Naive thymus-derived CD4-positive, alpha-beta T cell (primary cell): ENCODE measurements around the gene CINP. TPM values are rescaled to one million over a fixed set of nuclear protein-coding genes. Genes with fewer than 3 reads are reported as not detected.

Experiments used
- ATAC-seq: fragments of 150-1000 bp; cut with Tn5 transposase; 2 replicates; pipeline ENCODE4 v1.10.0; 2021; ENCODE audit warnings: mild to moderate bottlenecking, moderate library complexity
- CTCF ChIA-PET: fragments of 350-600 bp; sonication (Branson Sonifier 250); formaldehyde crosslinking; loops from one replicate; lab custom pipeline; 2021; ENCODE audit warnings: antibody characterized with exemption; lab: Charles Lee
- POLR2A ChIA-PET: fragments of 350-600 bp; sonication (Branson Sonifier 250); formaldehyde crosslinking; loops from one replicate; lab custom pipeline; 2021; ENCODE audit warnings: antibody characterized with exemption, inconsistent platforms; lab: Charles Lee
- DNase-seq, 9 donors: peaks; one replicate each; pipeline versions ENCODE4 v3.0.0 to v3.0.0-alpha.2; 2020 to 2022; ENCODE audit warnings: mixed read lengths in 1 of 9
- H3K27ac ChIP-seq: one replicate; pipeline ENCODE4 v1.7.0; 2013; ENCODE audit warnings: mild to moderate bottlenecking, low read depth, low read length, moderate library complexity
- H3K27me3 ChIP-seq, 2 donors: one replicate each; pipeline ENCODE4 v1.7.0; 2013; ENCODE audit warnings: low read length in 2 of 2, mild to moderate bottlenecking in 2 of 2, moderate library complexity in 2 of 2; ENCODE audit not compliant: control insufficient read depth in 2 of 2, insufficient read depth in 2 of 2
- H3K36me3 ChIP-seq, 3 experiments: 1 replicate in 2 of 3; 2 replicates in 1 of 3; pipeline ENCODE4 v1.7.0; 2013; ENCODE audit warnings: low read length in 3 of 3, mild to moderate bottlenecking in 3 of 3, moderate library complexity in 1 of 3; ENCODE audit not compliant: insufficient read depth in 3 of 3, control insufficient read depth in 2 of 3
- H3K4me1 ChIP-seq, 2 donors: one replicate each; pipeline ENCODE4 v1.7.0; 2013; ENCODE audit warnings: low read length in 2 of 2, mild to moderate bottlenecking in 2 of 2, moderate library complexity in 1 of 2; ENCODE audit not compliant: control insufficient read depth in 2 of 2, insufficient read depth in 2 of 2
- H3K4me3 ChIP-seq: 2 replicates; pipeline ENCODE4 v1.7.0; 2013; ENCODE audit warnings: mild to moderate bottlenecking, low read length
- H3K9me3 ChIP-seq, 3 experiments: 1 replicate in 2 of 3; 2 replicates in 1 of 3; pipeline ENCODE4 v1.7.0; 2013; ENCODE audit warnings: low read length in 3 of 3; ENCODE audit not compliant: control insufficient read depth in 2 of 3
- H3K27ac Mint-ChIP-seq, 9 donors: one replicate each; pipeline ENCODE4 v1.8.0; 2020 to 2022; ENCODE audit warnings: mixed read lengths in 9 of 9, mild to moderate bottlenecking in 8 of 9, moderate library complexity in 5 of 9, inconsistent platforms in 2 of 9
- H3K27me3 Mint-ChIP-seq, 5 donors: one replicate each; pipeline ENCODE4 v1.8.0; 2021 to 2022; ENCODE audit warnings: mixed read lengths in 5 of 5, mild to moderate bottlenecking in 1 of 5
- H3K36me3 Mint-ChIP-seq, 5 donors: one replicate each; pipeline ENCODE4 v1.8.0; 2020 to 2022; ENCODE audit warnings: mixed read lengths in 5 of 5, mild to moderate bottlenecking in 3 of 5, inconsistent platforms in 1 of 5
- H3K4me1 Mint-ChIP-seq, 7 donors: one replicate each; pipeline ENCODE4 v1.8.0; 2020 to 2022; ENCODE audit warnings: mixed read lengths in 7 of 7, mild to moderate bottlenecking in 3 of 7, inconsistent platforms in 1 of 7
- H3K4me3 Mint-ChIP-seq, 10 donors: one replicate each; pipeline ENCODE4 v1.8.0; 2020 to 2022; ENCODE audit warnings: mild to moderate bottlenecking in 10 of 10, mixed read lengths in 10 of 10, moderate library complexity in 6 of 10, inconsistent platforms in 2 of 10
- H3K9me3 Mint-ChIP-seq, 11 donors: one replicate each; pipeline ENCODE4 v1.8.0; 2020 to 2022; ENCODE audit warnings: mixed read lengths in 11 of 11, mild to moderate bottlenecking in 4 of 11, inconsistent platforms in 1 of 11, moderate library complexity in 1 of 11
- intact Hi-C, 2 donors: fragments of 100-400 bp; cut with micrococcal nuclease; formaldehyde crosslinking; loops; one replicate each; pipeline ENCODE4 v1.15.1; 2023
- polyA plus RNA-seq, 2 donors: library from polyadenylated mRNA; unstranded; fragments of 300-500 nt; fragmentation: Illumina TruSeq; gene quantifications; one replicate each; pipeline ENCODE4 v1.2.3, GENCODE V29; 2021
- total RNA-seq, 6 experiments: library from RNA in 5 of 6; stranded (reverse) in 5 of 6; gene quantifications; 1 replicate in 5 of 6; 2 replicates in 1 of 6; pipeline ENCODE4 v1.2.3 and lab custom pipeline; 2021 to 2026

The CINP gene
- 10 to 100 TPM; 16.8 to 34.4 (median 31.8) TPM for total RNA-seq
- 10 to 100 TPM; 43.7 to 57.2 TPM for polyA plus RNA-seq
- 14.8 reads per million, percentile 44 among the genes with 10 or more reads in this experiment for total RNA-seq (lab: John Stamatoyannopoulos, UW)

GRCh38 chr14:102362545-102363181, at the start of gene CINP, which contains the start of gene TECPR2:
TSS of gene CINP (minus strand) at chr14:102362890. CDS start at chr14:102362851, 39 bp downstream.
TSS of gene TECPR2 (plus strand) at chr14:102362941. CDS start at chr14:102376722, 13,781 bp downstream.
- H3K4me3 Mint-ChIP-seq, result peak within 1 kb of the TSS in 6 of 10 donors; percentile 92 to 97 (median 95)
- peak within 1 kb of the TSS; percentile 96 for H3K4me3 ChIP-seq
- no peaks in the 10 kb centered on the region for H3K9me3 Mint-ChIP-seq
- H3K4me1 Mint-ChIP-seq, result peaks cover 17 to 42% (median 36%) of the 10 kb centered on the region in 7 donors
- ChIA-PET CTCF (no interaction called here), POLR2A (interaction anchor here (0.5 to 1.7 kb wide), 10 partner anchors 8 to 1022 kb away, joined by 3 to 6 read pairs (median 4); partner anchors contain the start of gene ZNF839)
- no peaks in the 10 kb centered on the region for H3K27me3 ChIP-seq
- ATAC-seq (peak; percentile 97), DNase-seq (peak; percentile 88 to 95 (median 92))
- peak within 1 kb of the TSS; percentile 82 to 99 (median 96) for H3K27ac Mint-ChIP-seq
- peaks cover 0 to 12% (median 6%) of the 10 kb centered on the region in 3 experiments for H3K36me3 ChIP-seq
- peak within 1 kb of the TSS; percentile 87 for H3K27ac ChIP-seq
- peaks cover 6 to 15% of the 10 kb centered on the region in 2 donors for H3K4me1 ChIP-seq
- no peaks in the 10 kb centered on the region for H3K27me3 Mint-ChIP-seq
- intact Hi-C loops, result loop anchor here (1.0 to 5.0 kb wide), 14 partner anchors 33 to 1560 kb away; partner anchors contain the start of genes WDR20 (in 2 of the 2), ZNF839 (in 2 of the 2), EIF5 (in 1 of the 2) and HSP90AA1 (in 1 of the 2)
- no peaks in the 10 kb centered on the region for H3K9me3 ChIP-seq
- H3K36me3 Mint-ChIP-seq, result peaks cover 4 to 17% (median 5%) of the 10 kb centered on the region in 5 donors

GRCh38 chr14:102408724-102409123, 46.0 kb upstream of the CINP start:
- intact Hi-C loops, result no loop called here
- H3K4me3 Mint-ChIP-seq, result no peak overlapping the region
- POLR2A ChIA-PET, result interaction anchor here (0.6 kb wide), 1 partner anchor 703 kb away, joined by 4 read pairs; no protein-coding TSS in a partner anchor
- H3K27me3 ChIP-seq, result no peaks in the 10 kb centered on the region
- H3K4me3 ChIP-seq, result no peak overlapping the region
- no peaks in the 10 kb centered on the region for H3K9me3 ChIP-seq
- H3K36me3 ChIP-seq, result no peaks in the 10 kb centered on the region
- no peaks in the 10 kb centered on the region for H3K4me1 ChIP-seq
- H3K27ac Mint-ChIP-seq, result peak overlapping the region in 4 of 9 donors; percentile 4 to 39 (median 19)
- peaks cover 0 to 8% (median 1%) of the 10 kb centered on the region in 11 donors for H3K9me3 Mint-ChIP-seq
- ATAC-seq, result no peak
- no peak overlapping the region for H3K27ac ChIP-seq
- H3K27me3 Mint-ChIP-seq, result no peaks in the 10 kb centered on the region
- CTCF ChIA-PET, result no interaction called here
- H3K4me1 Mint-ChIP-seq, result peaks cover 3 to 12% (median 5%) of the 10 kb centered on the region in 7 donors
- DNase-seq, result no peak
- peaks cover 4 to 28% (median 14%) of the 10 kb centered on the region in 5 donors for H3K36me3 Mint-ChIP-seq

- no peaks in the 10 kb centered on the region for H3K36me3 ChIP-seq
- H3K9me3 Mint-ChIP-seq, result peaks cover 4 to 22% (median 15%) of the 10 kb centered on the region in 11 donors
- H3K4me3 Mint-ChIP-seq, result no peak overlapping the region
- DNase-seq (no peak), ATAC-seq (no peak)
- CTCF ChIA-PET, result no interaction called here
- POLR2A ChIA-PET, result interaction anchor here (0.6 kb wide), 1 partner anchor 38 kb away, joined by 3 read pairs; no protein-coding TSS in a partner anchor
- no peak overlapping the region for H3K27ac ChIP-seq
- peaks cover 3 to 12% (median 5%) of the 10 kb centered on the region in 7 donors for H3K4me1 Mint-ChIP-seq
- no peaks in the 10 kb centered on the region for H3K27me3 ChIP-seq
- H3K36me3 Mint-ChIP-seq, result peaks cover 16 to 42% (median 26%) of the 10 kb centered on the region in 5 donors
- intact Hi-C loops, result no loop called here
- H3K9me3 ChIP-seq, result peaks cover 0 to 6% (median 0%) of the 10 kb centered on the region in 3 experiments
- no peaks in the 10 kb centered on the region for H3K4me1 ChIP-seq
- no peaks in the 10 kb centered on the region for H3K27me3 Mint-ChIP-seq
- peak overlapping the region in 1 of 9 donors; percentile 36 for H3K27ac Mint-ChIP-seq
- no peak overlapping the region for H3K4me3 ChIP-seq
These were observed 44.6 kb upstream of the CINP start for GRCh38 chr14:102407258-102407657.

- H3K4me1 Mint-ChIP-seq, result peaks cover 0 to 4% (median 0%) of the 10 kb centered on the region in 7 donors
- DNase-seq (no peak), ATAC-seq (no peak)
- Histone ChIP-seq H3K27me3 (no peaks in the 10 kb centered on the region), H3K36me3 (no peaks in the 10 kb centered on the region), H3K4me3 (no peak overlapping the region), H3K27ac (no peak overlapping the region), H3K4me1 (no peaks in the 10 kb centered on the region), H3K9me3 (peaks cover 0 to 6% (median 0%) of the 10 kb centered on the region in 3 experiments)
- H3K9me3 Mint-ChIP-seq, result peaks cover 4 to 56% (median 27%) of the 10 kb centered on the region in 11 donors
- H3K27me3 Mint-ChIP-seq, result no peaks in the 10 kb centered on the region
- no peak overlapping the region for H3K4me3 Mint-ChIP-seq
- H3K27ac Mint-ChIP-seq, result no peak overlapping the region
- intact Hi-C loops, result no loop called here
- CTCF ChIA-PET, result no interaction called here
- peaks cover 12 to 44% (median 29%) of the 10 kb centered on the region in 5 donors for H3K36me3 Mint-ChIP-seq
- POLR2A ChIA-PET, result no interaction called here
These were observed 40.3 kb upstream of the CINP start for GRCh38 chr14:102403028-102403427.

- Histone ChIP-seq H3K36me3 (no peaks in the 10 kb centered on the region), H3K4me3 (no peak overlapping the region), H3K9me3 (no peaks in the 10 kb centered on the region), H3K27me3 (no peaks in the 10 kb centered on the region), H3K4me1 (peaks cover 0 to 8% of the 10 kb centered on the region in 2 donors), H3K27ac (no peak overlapping the region)
- DNase-seq (no peak), ATAC-seq (no peak)
- Mint-ChIP-seq H3K9me3 (peaks cover 0 to 46% (median 12%) of the 10 kb centered on the region in 11 donors), H3K4me3 (no peak overlapping the region), H3K36me3 (peaks cover 5 to 38% (median 33%) of the 10 kb centered on the region in 5 donors), H3K27ac (no peak overlapping the region), H3K27me3 (no peaks in the 10 kb centered on the region), H3K4me1 (peaks cover 5 to 22% (median 14%) of the 10 kb centered on the region in 7 donors)
- CTCF ChIA-PET, result interaction anchor here (0.6 kb wide), 1 partner anchor 19 kb away, joined by 4 read pairs; no protein-coding TSS in a partner anchor
- intact Hi-C loops, result no loop called here
- POLR2A ChIA-PET, result no interaction called here
These were observed 33.8 kb upstream of the CINP start for GRCh38 chr14:102396521-102396920.

- peaks cover 5 to 46% (median 40%) of the 10 kb centered on the region in 5 donors for H3K36me3 Mint-ChIP-seq
- H3K27ac Mint-ChIP-seq, result peak overlapping the region in 8 of 9 donors; percentile 59 to 90 (median 80)
- H3K27ac ChIP-seq, result peak overlapping the region; percentile 44
- H3K27me3 ChIP-seq, result no peaks in the 10 kb centered on the region
- intact Hi-C loops, result loop anchor here in 1 of 2 donors (1.0 kb wide), 1 partner anchor 32 kb away; no protein-coding TSS in a partner anchor
- peaks cover 5 to 22% (median 14%) of the 10 kb centered on the region in 7 donors for H3K4me1 Mint-ChIP-seq
- peaks cover 0 to 39% (median 12%) of the 10 kb centered on the region in 11 donors for H3K9me3 Mint-ChIP-seq
- ChIA-PET POLR2A (interaction anchor here (0.5 kb wide), 1 partner anchor 49 kb away, joined by 6 read pairs; no protein-coding TSS in a partner anchor), CTCF (interaction anchor here (0.5 to 0.9 kb wide), 3 partner anchors 26 to 44 kb away, joined by 3 read pairs; no protein-coding TSS in a partner anchor)
- ATAC-seq (peak; percentile 82), DNase-seq (peak in 6 of 9 donors; percentile 22 to 53 (median 34))
- no peaks in the 10 kb centered on the region for H3K9me3 ChIP-seq
- peak overlapping the region; percentile 13 to 82 (median 64) for H3K4me3 Mint-ChIP-seq
- no peaks in the 10 kb centered on the region for H3K36me3 ChIP-seq
- H3K27me3 Mint-ChIP-seq, result no peaks in the 10 kb centered on the region
- H3K4me3 ChIP-seq, result no peak overlapping the region
- peaks cover 0 to 8% of the 10 kb centered on the region in 2 donors for H3K4me1 ChIP-seq
These were observed 32.2 kb upstream of the CINP start for GRCh38 chr14:102394717-102395375.
